Measurements from ENCODE around the gene ATP5F1D. TPM values are rescaled to one million over a fixed set of nuclear protein-coding genes. Genes with fewer than 3 reads are reported as not detected.

Gene ATP5F1D
- total RNA-seq, 2 donors from 2014 or later: 40.4 to 45.1 TPM

DNA sequence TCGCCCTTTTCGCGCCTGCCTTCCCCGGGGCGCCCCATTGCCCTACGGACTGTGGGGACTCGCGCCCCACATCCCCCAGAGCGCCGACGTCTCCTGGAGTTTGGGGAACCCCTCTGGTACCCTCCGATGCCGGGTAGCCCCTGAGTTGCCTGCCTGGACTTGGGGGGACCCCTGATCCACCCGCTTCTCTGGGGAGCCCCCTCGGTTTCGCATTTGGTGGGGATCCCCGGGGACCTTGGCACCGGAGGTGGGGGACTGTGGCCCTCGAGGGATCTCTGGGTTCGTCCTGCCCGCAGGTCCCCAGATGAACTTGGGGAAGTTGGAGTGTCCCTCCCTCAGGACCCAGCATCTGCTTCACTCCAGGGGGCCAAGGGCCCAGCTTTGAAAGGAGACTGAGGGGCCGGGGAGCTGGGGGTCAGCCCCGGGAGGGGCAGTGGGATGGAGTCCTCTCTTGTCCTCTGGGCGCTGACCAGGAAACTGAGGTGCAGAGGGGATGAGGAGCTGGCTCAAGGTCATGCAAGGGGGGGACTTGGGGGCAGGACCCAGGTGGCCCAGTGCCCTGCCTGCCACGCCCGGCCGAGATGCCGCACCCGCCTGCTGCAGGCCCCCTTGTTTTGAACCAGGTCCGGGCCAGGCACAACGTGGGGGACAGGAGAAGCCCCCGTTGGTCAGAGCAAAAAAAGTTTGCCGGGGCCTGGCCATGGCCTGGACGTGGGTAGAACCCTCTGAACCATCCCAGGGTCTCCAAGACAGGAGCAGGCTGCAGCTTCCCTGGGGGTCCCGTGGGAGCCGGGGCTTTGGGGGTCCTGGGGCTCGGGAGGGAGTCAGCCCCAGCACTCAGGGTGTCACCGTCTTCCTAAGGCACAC lies 45.2 kb downstream of the ATP5F1D start:
- ATAC-seq (ENCODE audit: insufficient number of reproducible peaks, low FRiP score, low read depth) (no peak), DNase-seq (ENCODE audit: low spot score) (no peak)
- TF ChIP-seq, protein P1, sequence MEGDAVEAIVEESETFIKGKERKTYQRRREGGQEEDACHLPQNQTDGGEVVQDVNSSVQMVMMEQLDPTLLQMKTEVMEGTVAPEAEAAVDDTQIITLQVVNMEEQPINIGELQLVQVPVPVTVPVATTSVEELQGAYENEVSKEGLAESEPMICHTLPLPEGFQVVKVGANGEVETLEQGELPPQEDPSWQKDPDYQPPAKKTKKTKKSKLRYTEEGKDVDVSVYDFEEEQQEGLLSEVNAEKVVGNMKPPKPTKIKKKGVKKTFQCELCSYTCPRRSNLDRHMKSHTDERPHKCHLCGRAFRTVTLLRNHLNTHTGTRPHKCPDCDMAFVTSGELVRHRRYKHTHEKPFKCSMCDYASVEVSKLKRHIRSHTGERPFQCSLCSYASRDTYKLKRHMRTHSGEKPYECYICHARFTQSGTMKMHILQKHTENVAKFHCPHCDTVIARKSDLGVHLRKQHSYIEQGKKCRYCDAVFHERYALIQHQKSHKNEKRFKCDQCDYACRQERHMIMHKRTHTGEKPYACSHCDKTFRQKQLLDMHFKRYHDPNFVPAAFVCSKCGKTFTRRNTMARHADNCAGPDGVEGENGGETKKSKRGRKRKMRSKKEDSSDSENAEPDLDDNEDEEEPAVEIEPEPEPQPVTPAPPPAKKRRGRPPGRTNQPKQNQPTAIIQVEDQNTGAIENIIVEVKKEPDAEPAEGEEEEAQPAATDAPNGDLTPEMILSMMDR (IDR thresholded peaks at IDR 0.05): no peak
- Histone ChIP-seq H3K9me3 (no peaks in the 10 kb centered on the region), H3K4me1 (ENCODE audit: control insufficient read depth in 1 of 2, low read depth in 2 of 2) (peaks cover 0 to 16% of the 10 kb centered on the region in 2 donors), H3K36me3 (no peaks in the 10 kb centered on the region), H3K27ac (peak overlapping the region in 1 of 2 donors; percentile 17), H3K27me3 (replicated peaks; ENCODE audit: insufficient read depth) (peaks cover 18% of the 10 kb centered on the region), H3K4me3 (no peak overlapping the region)

DNA sequence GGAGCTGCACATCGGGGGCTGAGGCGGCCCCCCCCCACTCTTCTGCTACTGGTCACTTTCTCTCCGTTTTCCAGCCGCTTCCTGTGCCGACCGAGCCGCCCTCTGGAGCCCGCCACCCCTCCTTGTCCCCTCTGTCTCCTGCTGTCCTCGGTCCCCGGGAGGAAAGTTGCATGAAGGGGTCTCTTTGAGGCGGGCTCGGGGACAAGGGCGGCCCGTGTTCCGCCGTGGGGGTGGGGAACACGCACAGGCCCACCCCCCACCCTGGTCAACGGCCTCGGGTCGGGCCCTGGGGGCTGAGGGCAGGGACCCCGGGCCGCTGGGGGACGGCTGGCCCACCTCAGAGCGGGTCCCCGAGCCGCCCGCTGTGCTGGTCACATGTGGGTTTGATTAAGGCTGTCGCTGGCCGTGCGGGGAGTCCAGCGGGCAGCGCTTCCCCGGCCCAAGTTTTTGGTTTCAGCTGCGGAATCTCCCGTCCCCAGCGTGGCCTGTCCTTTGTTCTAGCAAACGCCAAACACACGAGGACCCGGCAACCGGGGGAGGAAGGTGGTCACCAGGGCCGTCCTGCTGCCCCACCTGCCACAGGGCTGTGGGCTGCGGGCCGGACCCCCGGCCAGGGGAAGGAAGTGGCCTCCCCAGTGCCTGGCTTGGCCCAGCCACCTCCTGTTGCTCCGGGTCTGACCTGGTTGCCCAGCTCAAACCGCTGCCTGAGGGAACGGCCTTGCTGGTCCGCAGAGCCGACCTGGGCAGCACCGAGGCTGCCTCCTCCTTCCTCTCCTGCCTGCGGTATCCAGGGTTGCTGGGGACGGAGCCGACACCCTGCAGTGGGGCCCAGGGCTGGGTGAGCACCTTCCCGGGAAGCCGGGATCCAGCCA lies 46.0 kb downstream of the ATP5F1D start:
- no peak overlapping the region for H3K4me3 ChIP-seq
- peaks cover 18% of the 10 kb centered on the region for H3K27me3 ChIP-seq (replicated peaks; ENCODE audit: insufficient read depth)
- ATAC-seq (ENCODE audit: insufficient number of reproducible peaks, low FRiP score, low read depth) (no peak), DNase-seq (ENCODE audit: low spot score) (no peak)
- H3K27ac ChIP-seq: no peak overlapping the region
- no peaks in the 10 kb centered on the region for H3K9me3 ChIP-seq
- peaks cover 0 to 16% of the 10 kb centered on the region in 2 donors for H3K4me1 ChIP-seq (ENCODE audit: control insufficient read depth in 1 of 2, low read depth in 2 of 2)
- no peaks in the 10 kb centered on the region for H3K36me3 ChIP-seq
- TF ChIP-seq, protein P1 (IDR thresholded peaks at IDR 0.05): no peak

- H3K27me3 ChIP-seq (replicated peaks; ENCODE audit: insufficient read depth): peaks cover 18% of the 10 kb centered on the region
- peaks cover 0 to 16% of the 10 kb centered on the region in 2 donors for H3K4me1 ChIP-seq (ENCODE audit: control insufficient read depth in 1 of 2, low read depth in 2 of 2)
- H3K4me3 ChIP-seq: no peak overlapping the region
- DNase-seq (ENCODE audit: low spot score) (no peak), ATAC-seq (ENCODE audit: insufficient number of reproducible peaks, low FRiP score, low read depth) (no peak)
- TF ChIP-seq, protein P1 (IDR thresholded peaks at IDR 0.05): no peak
- H3K9me3 ChIP-seq: no peaks in the 10 kb centered on the region
- no peaks in the 10 kb centered on the region for H3K36me3 ChIP-seq
- H3K27ac ChIP-seq: no peak overlapping the region
Measured at GRCh38 chr19:1288226-1288612, 46.7 kb downstream of the ATP5F1D start.

DNA sequence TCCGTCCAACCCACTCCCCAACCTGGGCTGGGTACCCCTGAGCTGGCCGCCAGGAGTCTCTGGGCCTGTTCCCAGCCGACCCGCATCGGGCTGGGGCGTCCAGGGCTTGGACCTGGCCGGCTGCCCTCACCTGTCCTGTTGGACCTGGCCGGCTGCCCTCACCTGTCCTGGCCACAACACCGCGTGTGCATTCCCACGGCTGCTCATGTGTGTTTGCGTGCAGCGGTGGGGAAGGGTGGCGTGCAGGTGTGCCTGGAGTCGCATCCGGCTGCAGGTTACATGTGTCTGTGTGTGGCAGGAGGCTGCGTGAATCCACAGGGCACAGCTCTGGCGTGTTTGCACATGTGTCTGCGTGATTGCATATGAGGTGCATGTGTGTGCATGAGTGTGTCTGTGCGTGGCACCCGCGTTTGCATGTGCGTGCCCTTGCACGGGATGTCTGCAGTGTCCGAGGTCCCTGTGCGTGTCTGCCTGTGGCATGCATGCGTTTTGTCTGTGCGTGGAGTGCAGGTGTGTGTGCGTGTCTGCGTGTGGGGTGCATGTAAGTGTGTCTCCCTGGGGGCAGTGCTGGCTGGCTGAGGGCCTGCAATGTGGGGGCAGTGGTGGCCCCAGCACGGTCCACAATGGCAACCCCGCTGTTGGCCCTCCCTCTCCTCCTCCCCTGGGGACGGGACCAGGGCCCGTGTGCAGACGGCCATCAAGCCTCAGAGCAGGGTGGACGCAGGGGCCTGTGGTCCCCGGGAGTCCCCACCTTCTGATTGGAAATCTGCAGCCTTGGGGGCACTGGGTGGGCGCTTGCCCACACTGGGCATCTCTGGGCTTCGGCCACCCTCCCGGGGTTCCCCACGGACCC lies 47.5 kb downstream of the ATP5F1D start:
- DNase-seq (ENCODE audit: low spot score) (no peak), ATAC-seq (ENCODE audit: insufficient number of reproducible peaks, low FRiP score, low read depth) (no peak)
- peaks cover 0 to 16% of the 10 kb centered on the region in 2 donors for H3K4me1 ChIP-seq (ENCODE audit: control insufficient read depth in 1 of 2, low read depth in 2 of 2)
- no peak overlapping the region for H3K4me3 ChIP-seq
- H3K27me3 ChIP-seq (replicated peaks; ENCODE audit: insufficient read depth): peaks cover 21% of the 10 kb centered on the region
- no peak overlapping the region for H3K27ac ChIP-seq
- no peaks in the 10 kb centered on the region for H3K36me3 ChIP-seq
- TF ChIP-seq, protein P1 (IDR thresholded peaks at IDR 0.05): no peak
- no peaks in the 10 kb centered on the region for H3K9me3 ChIP-seq
